ENCODE data around the gene BOLA2B.

- TF ChIP-seq CTCF (IDR thresholded peaks at IDR 0.05) (no peak), POLR2A (IDR thresholded peaks at IDR 0.05) (no peak)
Measured at GRCh38 chr16:30144017-30144416, 49.4 kb downstream of the BOLA2B start.

All from uterus (tissue), 2 donors.